Motor neuron (in vitro differentiated cells): ENCODE data around the gene CCDC71. TPM values are rescaled to one million over a fixed set of nuclear protein-coding genes. Genes with fewer than 3 reads are reported as not detected.

Experiments used
- ATAC-seq, 8 experiments: fragments of 200-7000 bp; cut with Tn5 transposase; replicated peaks in 6 of 8; 2 replicates each; pipeline ENCODE4 v1.8.0; 2021; ENCODE audit warnings: mild to moderate bottlenecking in 8 of 8, moderate library complexity in 8 of 8
- H3K27ac ChIP-seq, 2 donors: fragments of 250-450 bp; sonication (Bioruptor Pico); 2 replicates each; pipeline ENCODE4 v1.9.0; 2021; ENCODE audit warnings: antibody characterized with exemption in 2 of 2, mild to moderate bottlenecking in 2 of 2, moderate library complexity in 1 of 2
- H3K4me1 ChIP-seq, 2 donors: fragments of 250-450 bp; sonication (Bioruptor Pico); replicated peaks in 1 of 2; 2 replicates each; pipeline ENCODE4 v1.6.1; 2021; ENCODE audit warnings: antibody characterized with exemption in 2 of 2, mild to moderate bottlenecking in 2 of 2, moderate library complexity in 1 of 2
- H3K4me3 ChIP-seq, 5 donors: fragments of 250-450 bp; sonication (Bioruptor Pico); 2 replicates each; pipeline ENCODE4 v1.9.0; 2021; ENCODE audit warnings: antibody characterized with exemption in 5 of 5, mild to moderate bottlenecking in 5 of 5, moderate library complexity in 4 of 5
- WGBS, 10 experiments: fragments of 450-650 bp; shearing (Covaris generic); methylation state at CpG; one replicate each; pipeline ENCODE4 v1.0.0; 2022; 5-methylcytosine and 5-hydroxymethylcytosine counted together
- in situ Hi-C, 9 experiments: fragments of 400-800 bp; cut with MboI; loops; one replicate each; pipeline ENCODE4 v1.15.0; 2021; ENCODE audit warnings: low sequenced_read_pairs in 9 of 9, low pct_unique_long_range_greater_than_20kb in 2 of 9; ENCODE audit not compliant: unreplicated experiment in 9 of 9
- total RNA-seq, 8 experiments: library from RNA; unstranded; fragments of 300-600 nt; gene quantifications; 2 replicates each; pipeline versions ENCODE4 v1.2.3 to v1.2.4, GENCODE V29; 2022

CCDC71 gene
- total RNA-seq, 8 experiments from 2014 or later: 18.1 to 34.1 (median 25.2) TPM

- no peak for ATAC-seq
- no peak overlapping the region for H3K27ac ChIP-seq
- H3K4me3 ChIP-seq: no peak overlapping the region
- peaks cover 31 to 36% of the 10 kb centered on the region in 2 donors for H3K4me1 ChIP-seq
- in situ Hi-C loops: no loop called here
- WGBS, 10 experiments: 83 to 100% (median 100%) methylated on average over 1 to 2 of the region's 2 CpGs; no CpG with 5 or more reads in 7 of the 10 experiments
Observed at GRCh38 chr3:49177073-49177472, 10.9 kb upstream of the CCDC71 start.

- Histone ChIP-seq H3K27ac (no peak overlapping the region), H3K4me3 (no peak overlapping the region), H3K4me1 (peaks cover 36 to 37% of the 10 kb centered on the region in 2 donors)
- 60 to 100% (median 85%) methylated on average over 1 to 7 of the region's 8 CpGs; no CpG with 5 or more reads in 4 of the 10 experiments for WGBS, 10 experiments
- in situ Hi-C loops: no loop called here
- no peak for ATAC-seq
Observed at GRCh38 chr3:49175530-49175929, 9.4 kb upstream of the CCDC71 start.

GRCh38 chr3:49174397-49174985, 8.4 kb upstream of the CCDC71 start:
- no peak for ATAC-seq
- peak overlapping the region; percentile 83 to 88 for H3K27ac ChIP-seq
- H3K4me3 ChIP-seq: peak overlapping the region in 2 of 5 donors; percentile 68 to 88
- WGBS, 10 experiments: 70 to 100% (median 100%) methylated on average over 1 to 2 of the region's 9 CpGs; no CpG with 5 or more reads in 7 of the 10 experiments
- in situ Hi-C loops: loop anchor here in 2 of 9 experiments (25.0 kb wide), 1 partner anchor 263 kb away; the partner anchor contains the start of gene NICN1 (in 2 of the 2)
- H3K4me1 ChIP-seq: peaks cover 38 to 39% of the 10 kb centered on the region in 2 donors

- peaks cover 38 to 39% of the 10 kb centered on the region in 2 donors for H3K4me1 ChIP-seq
- 100% methylated on average over 1 of the region's 4 CpGs; no CpG with 5 or more reads in 9 of the 10 experiments for WGBS, 10 experiments
- peak overlapping the region in 4 of 5 donors; percentile 68 to 88 (median 84) for H3K4me3 ChIP-seq
- in situ Hi-C loops: loop anchor here in 2 of 9 experiments (25.0 kb wide), 1 partner anchor 264 kb away; the partner anchor contains the start of gene NICN1 (in 2 of the 2)
- H3K27ac ChIP-seq: peak overlapping the region; percentile 83 to 88
- peak in 5 of 8 experiments; percentile 47 to 60 (median 54) for ATAC-seq
Observed at GRCh38 chr3:49173792-49174170, 7.7 kb upstream of the CCDC71 start.

GRCh38 chr3:49173116-49173791, 7.1 kb upstream of the CCDC71 start:
- WGBS, 10 experiments: 0% methylated on average over 1 of the region's 3 CpGs; no CpG with 5 or more reads in 9 of the 10 experiments
- Histone ChIP-seq H3K4me1 (peaks cover 38 to 39% of the 10 kb centered on the region in 2 donors), H3K27ac (peak overlapping the region; percentile 83 to 88), H3K4me3 (peak overlapping the region in 4 of 5 donors; percentile 68 to 88 (median 84))
- peak in 5 of 8 experiments; percentile 52 to 64 (median 56) for ATAC-seq
- in situ Hi-C loops: loop anchor here in 2 of 9 experiments (25.0 kb wide), 1 partner anchor 264 kb away; the partner anchor contains the start of gene NICN1 (in 2 of the 2)

GRCh38 chr3:49172551-49173041, 6.5 kb upstream of the CCDC71 start:
- Histone ChIP-seq H3K4me1 (peaks cover 38 to 39% of the 10 kb centered on the region in 2 donors), H3K4me3 (peak overlapping the region; percentile 50 to 88 (median 84)), H3K27ac (peak overlapping the region; percentile 83 to 88)
- no peak for ATAC-seq
- in situ Hi-C loops: loop anchor here in 2 of 9 experiments (25.0 kb wide), 1 partner anchor 265 kb away; the partner anchor contains the start of gene NICN1 (in 2 of the 2)
- 45% methylated on average over 4 of the region's 7 CpGs; no CpG with 5 or more reads in 9 of the 10 experiments for WGBS, 10 experiments

- peak overlapping the region; percentile 50 to 88 (median 84) for H3K4me3 ChIP-seq
- H3K4me1 ChIP-seq: peaks cover 38 to 39% of the 10 kb centered on the region in 2 donors
- in situ Hi-C loops: loop anchor here in 2 of 9 experiments (25.0 kb wide), 1 partner anchor 265 kb away; the partner anchor contains the start of gene NICN1 (in 2 of the 2)
- ATAC-seq: peak in 2 of 8 experiments; percentile 1 to 5
- 0 to 60% (median 0%) methylated on average over 1 to 3 of the region's 7 CpGs; no CpG with 5 or more reads in 5 of the 10 experiments for WGBS, 10 experiments
- H3K27ac ChIP-seq: peak overlapping the region; percentile 83 to 88
Observed at GRCh38 chr3:49171775-49172500, 5.8 kb upstream of the CCDC71 start.

- in situ Hi-C loops: loop anchor here in 2 of 9 experiments (25.0 kb wide), 1 partner anchor 266 kb away; the partner anchor contains the start of gene NICN1 (in 2 of the 2)
- 0 to 4% (median 0%) methylated on average over 4 to 10 of the region's 57 CpGs; no CpG with 5 or more reads in 7 of the 10 experiments for WGBS, 10 experiments
Observed at GRCh38 chr3:49171119-49171774, 5.1 kb upstream of the CCDC71 start, which contains the start of gene KLHDC8B. Gene KLHDC8B, plus strand, starts transcription at chr3:49171598. Its CDS starts 1,172 bp downstream, at chr3:49172770.

GRCh38 chr3:49170744-49171118, 4.6 kb upstream of the CCDC71 start:
- in situ Hi-C loops: loop anchor here in 2 of 9 experiments (25.0 kb wide), 1 partner anchor 267 kb away; the partner anchor contains the start of gene NICN1 (in 2 of the 2)
- WGBS, 10 experiments: 40% methylated on average over 1 of the region's 1 CpG; no CpG with 5 or more reads in 9 of the 10 experiments
- peak overlapping the region; percentile 50 to 88 (median 84) for H3K4me3 ChIP-seq
- H3K27ac ChIP-seq: peak overlapping the region; percentile 83 to 88
- no peak for ATAC-seq
- peaks cover 39 to 45% of the 10 kb centered on the region in 2 donors for H3K4me1 ChIP-seq

More at GRCh38 chr3:49171119-49171774, 5.1 kb upstream of the CCDC71 start, which contains the start of gene KLHDC8B:
- ATAC-seq: peak; percentile 76 to 92 (median 82)
- H3K27ac ChIP-seq: peak within 1 kb of the TSS; percentile 83 to 88
- H3K4me3 ChIP-seq: peak within 1 kb of the TSS; percentile 50 to 88 (median 84)
- H3K4me1 ChIP-seq: peaks cover 39 to 45% of the 10 kb centered on the region in 2 donors

GRCh38 chr3:49166752-49167556, 823 bp upstream of the CCDC71 start:
- no peak for ATAC-seq
- peak overlapping the region in 4 of 5 donors; percentile 73 to 100 (median 96) for H3K4me3 ChIP-seq
- in situ Hi-C loops: loop anchor here in 2 of 9 experiments (25.0 kb wide), 1 partner anchor 270 kb away; the partner anchor contains the start of gene NICN1 (in 2 of the 2)
- H3K4me1 ChIP-seq: peaks cover 14 to 20% of the 10 kb centered on the region in 2 donors
- 78 to 100% (median 91%) methylated on average over 1 to 4 of the region's 6 CpGs; no CpG with 5 or more reads in 3 of the 10 experiments for WGBS, 10 experiments
- peak overlapping the region in 1 of 2 donors; percentile 91 for H3K27ac ChIP-seq
